IMR-90 (cell line): ENCODE measurements around the gene PHGDH.

Experiments
- FOS ChIP-seq: fragments of 150-350 bp; IDR thresholded peaks from 2 replicates; pipeline ENCODE4 v1.6.1; 2016; ENCODE audit warnings: low read depth, low read length
- POLR2A ChIP-seq: IDR thresholded peaks from 2 replicates; pipeline ENCODE4 v1.6.1; 2012; ENCODE audit warnings: mild to moderate bottlenecking, low read depth, low read length
- RAD21 ChIP-seq: IDR thresholded peaks from 2 replicates; pipeline ENCODE4 v1.6.1; 2012; ENCODE audit warnings: low read length, improper control_type of control experiment
- RFX5 ChIP-seq: IDR thresholded peaks from 2 replicates; pipeline ENCODE4 v1.8.0; 2012; ENCODE audit warnings: low read depth, mild to moderate bottlenecking, low read length, moderate library complexity
- SMC3 ChIP-seq: fragments of 150-350 bp; IDR thresholded peaks from 2 replicates; pipeline ENCODE4 v1.6.1; 2016; ENCODE audit warnings: low read depth, mild to moderate bottlenecking, antibody characterized with exemption, low read length, moderate library complexity
- TF ChIP-seq, protein P1 (sequence below): conservative IDR thresholded peaks from 2 replicates; pipeline ENCODE4 v1.5.1; 2012; ENCODE audit warnings: mild to moderate bottlenecking, low read depth, low read length, improper control_type of control experiment
- TF ChIP-seq, protein P2 (sequence below): fragments of 150-350 bp; IDR thresholded peaks from 2 replicates; pipeline ENCODE4 v1.6.1; 2017; ENCODE audit warnings: mild to moderate bottlenecking, antibody characterized with exemption, low read length, low read depth

DNA sequence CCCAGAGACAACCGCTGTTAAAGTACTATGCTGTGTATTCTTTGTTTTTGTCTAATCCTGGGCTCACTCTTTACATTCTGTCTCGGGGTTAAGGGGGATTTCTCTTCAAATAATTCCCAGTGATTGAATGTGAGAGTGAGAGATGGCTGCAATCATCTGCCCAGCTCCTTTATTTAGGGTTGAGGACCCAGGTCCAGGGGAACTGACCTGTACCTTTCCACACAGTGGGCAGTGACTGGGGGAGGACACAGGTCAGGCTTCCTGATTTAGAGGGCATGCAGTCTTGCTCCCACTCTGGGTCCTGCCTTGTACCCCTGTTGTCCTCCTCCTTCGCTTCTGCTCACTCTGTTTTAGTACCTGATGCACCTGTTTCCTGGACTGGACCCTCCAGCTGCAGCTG is 22.0 kb downstream of the PHGDH start:
- TF ChIP-seq, protein P1, sequence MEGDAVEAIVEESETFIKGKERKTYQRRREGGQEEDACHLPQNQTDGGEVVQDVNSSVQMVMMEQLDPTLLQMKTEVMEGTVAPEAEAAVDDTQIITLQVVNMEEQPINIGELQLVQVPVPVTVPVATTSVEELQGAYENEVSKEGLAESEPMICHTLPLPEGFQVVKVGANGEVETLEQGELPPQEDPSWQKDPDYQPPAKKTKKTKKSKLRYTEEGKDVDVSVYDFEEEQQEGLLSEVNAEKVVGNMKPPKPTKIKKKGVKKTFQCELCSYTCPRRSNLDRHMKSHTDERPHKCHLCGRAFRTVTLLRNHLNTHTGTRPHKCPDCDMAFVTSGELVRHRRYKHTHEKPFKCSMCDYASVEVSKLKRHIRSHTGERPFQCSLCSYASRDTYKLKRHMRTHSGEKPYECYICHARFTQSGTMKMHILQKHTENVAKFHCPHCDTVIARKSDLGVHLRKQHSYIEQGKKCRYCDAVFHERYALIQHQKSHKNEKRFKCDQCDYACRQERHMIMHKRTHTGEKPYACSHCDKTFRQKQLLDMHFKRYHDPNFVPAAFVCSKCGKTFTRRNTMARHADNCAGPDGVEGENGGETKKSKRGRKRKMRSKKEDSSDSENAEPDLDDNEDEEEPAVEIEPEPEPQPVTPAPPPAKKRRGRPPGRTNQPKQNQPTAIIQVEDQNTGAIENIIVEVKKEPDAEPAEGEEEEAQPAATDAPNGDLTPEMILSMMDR: no peak
- TF ChIP-seq POLR2A (no peak), RAD21 (no peak), SMC3 (no peak), RFX5 (no peak), FOS (no peak)
- TF ChIP-seq, protein P2, sequence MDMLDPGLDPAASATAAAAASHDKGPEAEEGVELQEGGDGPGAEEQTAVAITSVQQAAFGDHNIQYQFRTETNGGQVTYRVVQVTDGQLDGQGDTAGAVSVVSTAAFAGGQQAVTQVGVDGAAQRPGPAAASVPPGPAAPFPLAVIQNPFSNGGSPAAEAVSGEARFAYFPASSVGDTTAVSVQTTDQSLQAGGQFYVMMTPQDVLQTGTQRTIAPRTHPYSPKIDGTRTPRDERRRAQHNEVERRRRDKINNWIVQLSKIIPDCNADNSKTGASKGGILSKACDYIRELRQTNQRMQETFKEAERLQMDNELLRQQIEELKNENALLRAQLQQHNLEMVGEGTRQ: no peak
